PC-9 (cell line): ENCODE measurements around the gene KRTAP22-1. TPM values are rescaled to one million over a fixed set of nuclear protein-coding genes. Genes with fewer than 3 reads are reported as not detected.

Experiments used
- BruUV-seq: library from RNA; stranded (reverse); fragments of 400-500 nt; replicated peaks from 2 replicates; lab custom pipeline; 2021; lab: Mats Ljungman, UMichigan
- CTCF ChIA-PET: fragments of 300-600 bp; sonication (Branson Sonifier 250); formaldehyde crosslinking; loops from one replicate; lab custom pipeline; 2022; ENCODE audit warnings: antibody characterized with exemption; lab: Charles Lee
- POLR2A ChIA-PET: fragments of 300-600 bp; sonication (Branson Sonifier 250); formaldehyde crosslinking; loops from one replicate; lab custom pipeline; 2022; ENCODE audit warnings: antibody characterized with exemption; ENCODE audit not compliant: unreplicated experiment; lab: Charles Lee
- DNase-seq, 2 experiments: peaks; one replicate each; pipeline versions ENCODE4 v3.0.0 to v3.0.0-alpha.2; 2015 to 2022; ENCODE audit warnings: mixed read lengths in 1 of 2
- H2AFZ ChIP-seq: fragments of 200-600 bp; sonication (generic); 2 replicates; pipeline ENCODE4 v1.8.1; 2017; ENCODE audit warnings: antibody characterized with exemption
- H3F3A ChIP-seq: fragments of 200-600 bp; sonication (generic); 2 replicates; pipeline ENCODE4 v1.8.1; 2017; ENCODE audit warnings: antibody characterized with exemption, mild to moderate bottlenecking, low read depth; ENCODE audit not compliant: insufficient read depth
- H3K27ac ChIP-seq: fragments of 200-600 bp; sonication (generic); 2 replicates; pipeline ENCODE4 v1.6.1; 2016; ENCODE audit warnings: mixed run types
- H3K27me3 ChIP-seq: fragments of 200-600 bp; sonication (generic); 2 replicates; pipeline ENCODE4 v1.6.1; 2016; ENCODE audit warnings: low read depth, mixed run types; ENCODE audit not compliant: insufficient read depth
- H3K36me3 ChIP-seq: fragments of 200-600 bp; sonication (generic); 2 replicates; pipeline ENCODE4 v1.6.1; 2016; ENCODE audit warnings: low read depth, mixed run types
- H3K4me1 ChIP-seq: fragments of 200-600 bp; sonication (generic); replicated peaks from 2 replicates; pipeline ENCODE4 v1.6.1; 2016; ENCODE audit warnings: mixed run types; ENCODE audit not compliant: insufficient read depth
- H3K4me2 ChIP-seq: fragments of 200-600 bp; sonication (generic); 2 replicates; pipeline ENCODE4 v1.6.1; 2017; ENCODE audit warnings: mixed run types
- H3K4me3 ChIP-seq: fragments of 200-600 bp; sonication (generic); 2 replicates; pipeline ENCODE4 v1.6.1; 2016; ENCODE audit warnings: mixed run types
- H3K79me2 ChIP-seq: fragments of 200-600 bp; sonication (generic); 2 replicates; pipeline ENCODE4 v1.6.1; 2017; ENCODE audit warnings: low read depth, mixed run types
- H3K9me2 ChIP-seq: fragments of 200-600 bp; sonication (generic); 2 replicates; pipeline ENCODE4 v1.8.1; 2017; ENCODE audit warnings: mild to moderate bottlenecking; ENCODE audit not compliant: insufficient read depth
- H3K9me3 ChIP-seq: fragments of 200-600 bp; sonication (generic); 2 replicates; pipeline ENCODE4 v1.8.1; 2016; ENCODE audit warnings: low read depth; ENCODE audit not compliant: insufficient read depth
- H4K20me1 ChIP-seq: fragments of 200-600 bp; sonication (generic); 2 replicates; pipeline ENCODE4 v1.8.1; 2017; ENCODE audit not compliant: insufficient read depth
- CTCF ChIP-seq: fragments of 200-600 bp; sonication (generic); conservative IDR thresholded peaks from 2 replicates; pipeline ENCODE4 v1.6.1; 2017; ENCODE audit warnings: mixed run types, antibody characterized with exemption, mild to moderate bottlenecking, moderate library complexity
- EZH2 ChIP-seq: fragments of 200-600 bp; sonication (generic); IDR thresholded peaks from 2 replicates; pipeline ENCODE4 v1.8.0; 2017; ENCODE audit warnings: antibody characterized with exemption, low read depth
- intact Hi-C: fragments of 100-400 bp; cut with micrococcal nuclease; formaldehyde crosslinking; loops from one replicate; pipeline ENCODE4 v1.10.0; 2022; ENCODE audit not compliant: unreplicated experiment
- total RNA-seq: library from RNA; stranded (reverse); gene quantifications from 2 replicates; pipeline ENCODE4 v1.2.3, GENCODE V29; 2021

Gene KRTAP22-1
- total RNA-seq, 1 experiment from 2014 or later = not detected

DNA sequence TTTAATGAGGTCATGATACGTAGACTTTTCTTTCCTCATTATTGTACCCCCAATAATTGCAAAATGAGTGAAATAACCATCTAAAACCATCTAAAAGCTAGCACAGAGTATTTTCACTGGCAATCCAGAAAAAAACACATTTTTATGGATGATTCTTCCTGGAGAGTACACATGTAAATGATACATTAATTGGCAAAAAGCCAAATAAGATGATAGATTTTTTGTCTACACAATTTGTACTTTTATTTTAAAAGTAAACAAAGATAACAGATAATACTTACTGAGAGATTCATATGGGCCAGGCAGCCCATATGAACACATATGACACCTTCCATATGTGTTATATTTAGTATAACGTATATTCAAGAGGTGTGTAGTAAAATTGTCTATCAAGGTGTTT is 37.3 kb upstream of the KRTAP22-1 start:
- H2AFZ ChIP-seq = no peak overlapping the region
- H3K27me3 ChIP-seq = no peaks in the 10 kb centered on the region
- no peaks in the 10 kb centered on the region for H3K79me2 ChIP-seq
- BruUV-seq = no TSS peak
- H3F3A ChIP-seq = no peaks in the 10 kb centered on the region
- intact Hi-C loops = no loop called here
- no peaks in the 10 kb centered on the region for H3K4me1 ChIP-seq
- ChIA-PET CTCF (no interaction called here), POLR2A (no interaction called here)
- no peaks in the 10 kb centered on the region for H3K9me2 ChIP-seq
- no peak overlapping the region for H3K4me3 ChIP-seq
- no peak overlapping the region for H3K27ac ChIP-seq
- no peak overlapping the region for H3K4me2 ChIP-seq
- no peaks in the 10 kb centered on the region for H4K20me1 ChIP-seq
- H3K36me3 ChIP-seq = no peaks in the 10 kb centered on the region
- no peaks in the 10 kb centered on the region for H3K9me3 ChIP-seq
- TF ChIP-seq CTCF = no peak
- TF ChIP-seq EZH2 = no peak
- DNase-seq = no peak

DNA sequence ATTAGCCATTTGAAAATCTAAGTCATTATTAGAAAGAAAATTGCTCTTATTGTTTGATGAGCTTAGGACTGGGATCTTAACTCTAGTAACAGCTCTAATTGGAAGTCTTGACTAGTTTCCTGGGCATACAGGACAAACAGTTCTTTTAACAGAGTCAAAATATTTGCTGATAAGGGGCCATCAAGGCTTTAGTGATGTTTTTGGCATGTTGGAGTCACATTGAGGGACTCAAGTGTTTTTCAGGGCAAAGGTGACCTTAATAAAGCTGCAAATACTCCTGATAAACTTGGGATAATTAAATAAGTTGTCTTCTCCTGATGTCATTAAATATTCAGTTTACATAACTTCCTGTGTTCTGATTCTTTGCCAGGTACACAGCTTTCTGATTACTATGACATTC is 33.3 kb upstream of the KRTAP22-1 start:
- H3K27ac ChIP-seq = no peak overlapping the region
- no peak overlapping the region for H3K4me2 ChIP-seq
- no peaks in the 10 kb centered on the region for H3K4me1 ChIP-seq
- no peak for DNase-seq
- no peaks in the 10 kb centered on the region for H3K79me2 ChIP-seq
- no peak for TF ChIP-seq CTCF
- no peak for TF ChIP-seq EZH2
- BruUV-seq = no TSS peak
- no peak overlapping the region for H2AFZ ChIP-seq
- no peak overlapping the region for H3K4me3 ChIP-seq
- no peaks in the 10 kb centered on the region for H4K20me1 ChIP-seq
- ChIA-PET POLR2A (no interaction called here), CTCF (no interaction called here)
- intact Hi-C loops = no loop called here
- no peaks in the 10 kb centered on the region for H3K9me2 ChIP-seq
- no peaks in the 10 kb centered on the region for H3F3A ChIP-seq
- no peaks in the 10 kb centered on the region for H3K27me3 ChIP-seq
- no peaks in the 10 kb centered on the region for H3K9me3 ChIP-seq
- no peaks in the 10 kb centered on the region for H3K36me3 ChIP-seq

GRCh38 chr21:30577766-30578165 is 23.1 kb upstream of the KRTAP22-1 start:
- no TSS peak for BruUV-seq
- no peaks in the 10 kb centered on the region for H3K4me1 ChIP-seq
- no peaks in the 10 kb centered on the region for H3K9me2 ChIP-seq
- TF ChIP-seq EZH2 (no peak), CTCF (no peak)
- no peak overlapping the region for H3K27ac ChIP-seq
- H3K4me3 ChIP-seq = no peak overlapping the region
- no peaks in the 10 kb centered on the region for H3K36me3 ChIP-seq
- no peaks in the 10 kb centered on the region for H3K27me3 ChIP-seq
- CTCF ChIA-PET = no interaction called here
- H3K79me2 ChIP-seq = no peaks in the 10 kb centered on the region
- no peaks in the 10 kb centered on the region for H3F3A ChIP-seq
- no peak overlapping the region for H3K4me2 ChIP-seq
- POLR2A ChIA-PET = no interaction called here
- H4K20me1 ChIP-seq = no peaks in the 10 kb centered on the region
- no peaks in the 10 kb centered on the region for H3K9me3 ChIP-seq
- H2AFZ ChIP-seq = no peak overlapping the region
- no peak for DNase-seq
- intact Hi-C loops = no loop called here
